MCF 10A (cell line): ENCODE results near the gene DDX39A. TPM values are rescaled to one million over a fixed set of nuclear protein-coding genes. Genes with fewer than 3 reads are reported as not detected.

Experiments
- BruUV-seq: library from RNA; stranded (reverse); fragments of 400-500 nt; replicated peaks from 2 replicates; lab custom pipeline; 2021; lab: Mats Ljungman, UMichigan
- CTCF ChIA-PET: fragments of 300-600 bp; sonication (Branson Sonifier 250); formaldehyde crosslinking; extraction: SDS; loops from one replicate; lab custom pipeline; 2021; ENCODE audit warnings: antibody characterized with exemption, inconsistent platforms; lab: Yijun Ruan, JAX
- POLR2A ChIA-PET: fragments of 300-600, 350-650 bp; sonication (Branson Sonifier 250); formaldehyde crosslinking; extraction: SDS; loops from one replicate; lab custom pipeline; 2020; ENCODE audit warnings: antibody characterized with exemption, inconsistent platforms; lab: Yijun Ruan, JAX
- DNase-seq: peaks from one replicate; pipeline ENCODE4 v3.0.0-alpha.2; 2018; ENCODE audit not compliant: unreplicated experiment
- H3K27ac Mint-ChIP-seq: one replicate; pipeline ENCODE4 v1.8.0; 2022; ENCODE audit warnings: mild to moderate bottlenecking, low read depth, mixed read lengths; ENCODE audit not compliant: unreplicated experiment
- H3K27me3 Mint-ChIP-seq: one replicate; pipeline ENCODE4 v1.8.0; 2022; ENCODE audit warnings: mixed read lengths; ENCODE audit not compliant: insufficient read depth, unreplicated experiment
- H3K36me3 Mint-ChIP-seq: one replicate; pipeline ENCODE4 v1.8.0; 2022; ENCODE audit warnings: mild to moderate bottlenecking, moderate library complexity, mixed read lengths; ENCODE audit not compliant: insufficient read depth, unreplicated experiment
- H3K4me1 Mint-ChIP-seq: one replicate; pipeline ENCODE4 v1.8.0; 2022; ENCODE audit warnings: mixed read lengths; ENCODE audit not compliant: insufficient read depth, unreplicated experiment
- H3K4me3 Mint-ChIP-seq: one replicate; pipeline ENCODE4 v1.8.0; 2022; ENCODE audit warnings: mild to moderate bottlenecking, moderate library complexity, mixed read lengths; ENCODE audit not compliant: unreplicated experiment
- H3K9me3 Mint-ChIP-seq: one replicate; pipeline ENCODE4 v1.8.0; 2022; ENCODE audit warnings: mixed read lengths; ENCODE audit not compliant: unreplicated experiment
- intact Hi-C: fragments of 100-400 bp; cut with micrococcal nuclease; formaldehyde crosslinking; loops from 2 replicates; pipeline ENCODE4 v1.14.1; 2022
- total RNA-seq: library from RNA; stranded (reverse); gene quantifications from 2 replicates; pipeline ENCODE4 v1.2.3, GENCODE V29; 2022
- TF ChIP-seq, protein P1 (sequence below): fragments of 200-600 bp; IDR thresholded peaks from one replicate; pipeline ENCODE4 v1.8.0; 2022; ENCODE audit warnings: antibody characterized with exemption, mild to moderate bottlenecking; ENCODE audit not compliant: unreplicated experiment

Gene DDX39A
- total RNA-seq, 1 experiment from 2014 or later = 65.4 TPM

DNA sequence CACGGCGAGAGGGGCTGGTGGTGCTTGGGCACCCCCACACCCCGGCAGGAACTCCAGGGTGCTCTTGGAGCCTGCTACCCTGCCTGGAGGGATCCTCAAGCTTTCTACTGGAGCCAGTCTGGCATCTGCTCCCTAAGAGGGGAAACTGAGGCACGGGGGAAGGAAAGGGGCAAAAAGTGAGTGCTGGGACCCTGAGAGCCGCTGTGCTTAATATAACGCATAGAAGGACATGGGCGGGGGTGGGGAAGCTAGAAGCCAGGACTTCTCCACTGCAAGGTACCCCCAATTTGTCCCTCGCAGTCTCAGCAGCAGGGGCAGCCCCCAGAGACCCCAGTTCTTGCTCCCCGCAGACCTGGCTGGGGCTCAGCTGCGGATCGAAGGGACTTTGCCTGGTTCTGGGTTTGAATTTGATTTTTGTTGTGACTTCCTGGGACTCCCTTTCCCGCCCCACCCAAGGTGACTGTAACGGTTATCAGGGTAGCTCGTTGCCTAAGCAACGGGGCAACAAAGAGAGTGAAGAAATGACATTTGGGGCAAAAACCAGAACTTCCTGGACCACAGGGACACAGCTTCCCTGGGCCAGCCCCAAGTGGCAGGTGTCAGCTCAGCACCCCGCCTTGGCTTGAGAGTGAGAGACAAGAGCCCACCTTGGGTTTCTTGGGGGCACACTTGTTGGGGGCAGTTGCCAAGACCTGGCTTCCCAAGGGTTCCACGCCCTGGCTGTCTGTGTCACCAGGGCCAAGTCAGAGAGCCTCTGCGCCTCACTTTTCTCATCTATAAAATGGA lies 37.3 kb downstream of the DDX39A start:
- TSS peak; percentile 80 for BruUV-seq
- H3K9me3 Mint-ChIP-seq = no peaks in the 10 kb centered on the region
- peak; percentile 57 for DNase-seq
- peak overlapping the region; percentile 86 for H3K4me3 Mint-ChIP-seq
- intact Hi-C loops = loop anchor here (5.0 kb wide), 2 partner anchors 35 to 50 kb away; partner anchors contain the start of genes DDX39A and PKN1
- no peaks in the 10 kb centered on the region for H3K27me3 Mint-ChIP-seq
- peak overlapping the region; percentile 95 for H3K27ac Mint-ChIP-seq
- ChIA-PET POLR2A (interaction anchor here (0.6 to 3.7 kb wide), 27 partner anchors 13 to 1227 kb away, joined by 3 to 27 read pairs (median 4); partner anchors contain the start of genes ASF1B, DDX39A, DNAJB1 and GIPC1), CTCF (interaction anchor here (0.5 to 2.5 kb wide), 5 partner anchors 20 to 37 kb away, joined by 4 to 14 read pairs (median 4); no protein-coding TSS in a partner anchor)
- H3K36me3 Mint-ChIP-seq = peaks cover 12% of the 10 kb centered on the region
- TF ChIP-seq, protein P1, sequence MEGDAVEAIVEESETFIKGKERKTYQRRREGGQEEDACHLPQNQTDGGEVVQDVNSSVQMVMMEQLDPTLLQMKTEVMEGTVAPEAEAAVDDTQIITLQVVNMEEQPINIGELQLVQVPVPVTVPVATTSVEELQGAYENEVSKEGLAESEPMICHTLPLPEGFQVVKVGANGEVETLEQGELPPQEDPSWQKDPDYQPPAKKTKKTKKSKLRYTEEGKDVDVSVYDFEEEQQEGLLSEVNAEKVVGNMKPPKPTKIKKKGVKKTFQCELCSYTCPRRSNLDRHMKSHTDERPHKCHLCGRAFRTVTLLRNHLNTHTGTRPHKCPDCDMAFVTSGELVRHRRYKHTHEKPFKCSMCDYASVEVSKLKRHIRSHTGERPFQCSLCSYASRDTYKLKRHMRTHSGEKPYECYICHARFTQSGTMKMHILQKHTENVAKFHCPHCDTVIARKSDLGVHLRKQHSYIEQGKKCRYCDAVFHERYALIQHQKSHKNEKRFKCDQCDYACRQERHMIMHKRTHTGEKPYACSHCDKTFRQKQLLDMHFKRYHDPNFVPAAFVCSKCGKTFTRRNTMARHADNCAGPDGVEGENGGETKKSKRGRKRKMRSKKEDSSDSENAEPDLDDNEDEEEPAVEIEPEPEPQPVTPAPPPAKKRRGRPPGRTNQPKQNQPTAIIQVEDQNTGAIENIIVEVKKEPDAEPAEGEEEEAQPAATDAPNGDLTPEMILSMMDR = no peak
- peaks cover 38% of the 10 kb centered on the region for H3K4me1 Mint-ChIP-seq

DNA sequence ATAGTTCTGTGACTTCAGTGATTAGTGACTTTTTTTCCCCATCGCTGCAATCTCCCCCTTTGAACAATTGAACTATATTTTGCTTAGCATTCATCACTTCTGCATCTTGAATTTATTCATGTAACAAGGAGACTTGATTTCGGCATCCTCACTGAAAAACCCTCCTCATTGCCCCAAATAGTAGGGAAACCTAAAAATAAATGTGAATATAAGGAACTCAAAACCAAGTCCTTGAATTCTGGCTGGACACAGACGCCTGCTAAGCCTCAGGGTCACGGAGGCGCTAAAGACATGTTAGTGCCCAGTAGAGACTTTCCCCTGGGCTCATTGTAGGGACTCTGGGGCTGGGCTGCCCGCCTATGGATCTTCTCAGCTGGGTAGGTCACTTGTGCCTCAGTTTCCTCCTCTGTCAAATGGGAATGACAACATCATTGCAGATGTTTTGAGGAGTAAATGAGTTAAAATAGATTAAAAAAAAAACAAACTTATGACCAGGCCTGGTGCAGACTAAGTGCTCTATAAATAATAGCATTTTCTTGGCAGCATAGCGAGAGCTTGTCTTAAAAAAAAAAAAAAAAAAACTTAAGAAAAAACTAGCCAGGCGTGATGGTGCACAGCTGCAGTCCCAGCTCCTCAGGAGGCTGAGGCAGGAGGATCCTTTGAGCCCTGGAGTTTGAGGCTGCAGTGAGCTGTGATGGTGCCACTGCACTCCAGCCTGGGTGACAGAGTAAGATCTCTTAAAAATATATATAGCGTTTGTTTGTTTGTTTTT lies 39.7 kb downstream of the DDX39A start:
- intact Hi-C loops = loop anchor here (5.0 kb wide), 2 partner anchors 38 to 53 kb away; partner anchors contain the start of genes DDX39A and PKN1
- Mint-ChIP-seq H3K27ac (no peak overlapping the region), H3K4me3 (no peak overlapping the region), H3K27me3 (no peaks in the 10 kb centered on the region), H3K9me3 (no peaks in the 10 kb centered on the region), H3K4me1 (peaks cover 28% of the 10 kb centered on the region), H3K36me3 (no peaks in the 10 kb centered on the region)
- ChIA-PET POLR2A (interaction anchor here (0.6 to 3.7 kb wide), 5 partner anchors 11 to 138 kb away, joined by 3 to 27 read pairs (median 3); partner anchors contain the start of gene DDX39A), CTCF (interaction anchor here (0.6 to 2.5 kb wide), 5 partner anchors 24 to 919 kb away, joined by 3 to 14 read pairs (median 5); no protein-coding TSS in a partner anchor)
- DNase-seq = no peak
- no TSS peak for BruUV-seq
- TF ChIP-seq, protein P1 = no peak

GRCh38 chr19:14378890-14379289 lies 40.3 kb downstream of the DDX39A start:
- no peak overlapping the region for H3K4me3 Mint-ChIP-seq

More at GRCh38 chr19:14378890-14379289, 40.3 kb downstream of the DDX39A start:
- CTCF ChIA-PET = no interaction called here
- Mint-ChIP-seq H3K4me1 (peaks cover 22% of the 10 kb centered on the region), H3K27me3 (no peaks in the 10 kb centered on the region), H3K27ac (no peak overlapping the region), H3K9me3 (no peaks in the 10 kb centered on the region), H3K36me3 (no peaks in the 10 kb centered on the region)
- DNase-seq = no peak
- POLR2A ChIA-PET = interaction anchor here (0.6 to 1.5 kb wide), 4 partner anchors 11 to 172 kb away, joined by 3 read pairs; partner anchors contain the start of gene DDX39A
- TF ChIP-seq, protein P1 = no peak
- intact Hi-C loops = no loop called here
- BruUV-seq = no TSS peak
